Measurements from ENCODE around the gene SNX22. TPM values are rescaled to one million over a fixed set of nuclear protein-coding genes. Genes with fewer than 3 reads are reported as not detected.

The SNX22 gene
- total and polyA plus RNA-seq, 9 of the 15 experiments (the other 6 are each of a cell fraction or from before 2014, with no cell fraction given) = 0.91 to 3.0 (median 2.0) TPM

DNA sequence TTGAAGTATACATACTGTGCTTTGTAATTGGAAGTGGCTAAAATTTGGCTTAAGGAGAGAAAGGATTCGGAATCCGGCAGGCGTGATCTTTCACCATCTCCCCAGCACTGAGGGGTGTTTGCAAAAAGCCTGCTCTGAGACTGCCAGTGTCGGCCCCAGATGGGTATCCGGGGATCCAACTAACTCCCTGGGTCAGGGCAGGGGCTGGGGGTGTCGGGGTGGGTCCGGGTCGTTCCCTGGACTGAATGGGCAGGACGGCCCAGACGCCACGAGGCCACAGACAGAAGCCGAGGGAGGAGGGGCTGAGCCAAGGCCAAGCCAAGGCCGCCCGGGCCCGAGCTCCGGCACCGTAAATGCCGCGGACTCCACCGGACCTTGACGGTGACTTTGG, 10.9 kb downstream of the SNX22 start (continued):
- TF ChIP-seq, protein P1, sequence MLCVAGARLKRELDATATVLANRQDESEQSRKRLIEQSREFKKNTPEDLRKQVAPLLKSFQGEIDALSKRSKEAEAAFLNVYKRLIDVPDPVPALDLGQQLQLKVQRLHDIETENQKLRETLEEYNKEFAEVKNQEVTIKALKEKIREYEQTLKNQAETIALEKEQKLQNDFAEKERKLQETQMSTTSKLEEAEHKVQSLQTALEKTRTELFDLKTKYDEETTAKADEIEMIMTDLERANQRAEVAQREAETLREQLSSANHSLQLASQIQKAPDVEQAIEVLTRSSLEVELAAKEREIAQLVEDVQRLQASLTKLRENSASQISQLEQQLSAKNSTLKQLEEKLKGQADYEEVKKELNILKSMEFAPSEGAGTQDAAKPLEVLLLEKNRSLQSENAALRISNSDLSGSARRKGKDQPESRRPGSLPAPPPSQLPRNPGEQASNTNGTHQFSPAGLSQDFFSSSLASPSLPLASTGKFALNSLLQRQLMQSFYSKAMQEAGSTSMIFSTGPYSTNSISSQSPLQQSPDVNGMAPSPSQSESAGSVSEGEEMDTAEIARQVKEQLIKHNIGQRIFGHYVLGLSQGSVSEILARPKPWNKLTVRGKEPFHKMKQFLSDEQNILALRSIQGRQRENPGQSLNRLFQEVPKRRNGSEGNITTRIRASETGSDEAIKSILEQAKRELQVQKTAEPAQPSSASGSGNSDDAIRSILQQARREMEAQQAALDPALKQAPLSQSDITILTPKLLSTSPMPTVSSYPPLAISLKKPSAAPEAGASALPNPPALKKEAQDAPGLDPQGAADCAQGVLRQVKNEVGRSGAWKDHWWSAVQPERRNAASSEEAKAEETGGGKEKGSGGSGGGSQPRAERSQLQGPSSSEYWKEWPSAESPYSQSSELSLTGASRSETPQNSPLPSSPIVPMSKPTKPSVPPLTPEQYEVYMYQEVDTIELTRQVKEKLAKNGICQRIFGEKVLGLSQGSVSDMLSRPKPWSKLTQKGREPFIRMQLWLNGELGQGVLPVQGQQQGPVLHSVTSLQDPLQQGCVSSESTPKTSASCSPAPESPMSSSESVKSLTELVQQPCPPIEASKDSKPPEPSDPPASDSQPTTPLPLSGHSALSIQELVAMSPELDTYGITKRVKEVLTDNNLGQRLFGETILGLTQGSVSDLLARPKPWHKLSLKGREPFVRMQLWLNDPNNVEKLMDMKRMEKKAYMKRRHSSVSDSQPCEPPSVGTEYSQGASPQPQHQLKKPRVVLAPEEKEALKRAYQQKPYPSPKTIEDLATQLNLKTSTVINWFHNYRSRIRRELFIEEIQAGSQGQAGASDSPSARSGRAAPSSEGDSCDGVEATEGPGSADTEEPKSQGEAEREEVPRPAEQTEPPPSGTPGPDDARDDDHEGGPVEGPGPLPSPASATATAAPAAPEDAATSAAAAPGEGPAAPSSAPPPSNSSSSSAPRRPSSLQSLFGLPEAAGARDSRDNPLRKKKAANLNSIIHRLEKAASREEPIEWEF (CRISPR knock-in tag; IDR thresholded peaks at IDR 0.05) = no peak
- TF ChIP-seq SRSF3 (IDR thresholded peaks at IDR 0.05; ENCODE audit: insufficient read depth, low read length) = no peak
- TF ChIP-seq, protein P2, sequence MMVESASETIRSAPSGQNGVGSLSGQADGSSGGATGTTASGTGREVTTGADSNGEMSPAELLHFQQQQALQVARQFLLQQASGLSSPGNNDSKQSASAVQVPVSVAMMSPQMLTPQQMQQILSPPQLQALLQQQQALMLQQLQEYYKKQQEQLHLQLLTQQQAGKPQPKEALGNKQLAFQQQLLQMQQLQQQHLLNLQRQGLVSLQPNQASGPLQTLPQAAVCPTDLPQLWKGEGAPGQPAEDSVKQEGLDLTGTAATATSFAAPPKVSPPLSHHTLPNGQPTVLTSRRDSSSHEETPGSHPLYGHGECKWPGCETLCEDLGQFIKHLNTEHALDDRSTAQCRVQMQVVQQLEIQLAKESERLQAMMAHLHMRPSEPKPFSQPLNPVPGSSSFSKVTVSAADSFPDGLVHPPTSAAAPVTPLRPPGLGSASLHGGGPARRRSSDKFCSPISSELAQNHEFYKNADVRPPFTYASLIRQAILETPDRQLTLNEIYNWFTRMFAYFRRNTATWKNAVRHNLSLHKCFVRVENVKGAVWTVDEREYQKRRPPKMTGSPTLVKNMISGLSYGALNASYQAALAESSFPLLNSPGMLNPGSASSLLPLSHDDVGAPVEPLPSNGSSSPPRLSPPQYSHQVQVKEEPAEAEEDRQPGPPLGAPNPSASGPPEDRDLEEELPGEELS (CRISPR knock-in tag; IDR thresholded peaks at IDR 0.05; ENCODE audit: borderline replicate concordance) = no peak
- TF ChIP-seq SIRT6 (IDR thresholded peaks at IDR 0.05; ENCODE audit: low read depth, low read length) = no peak
- TF ChIP-seq BRD4 (IDR thresholded peaks at IDR 0.05) = peak; percentile 11; the same call in 1 of the 2 replicates
- no peak for TF ChIP-seq ZNF583 (CRISPR knock-in tag; IDR thresholded peaks at IDR 0.05)
- TF ChIP-seq ARID2 (IDR thresholded peaks at IDR 0.05) = no peak
- TF ChIP-seq, protein P3, sequence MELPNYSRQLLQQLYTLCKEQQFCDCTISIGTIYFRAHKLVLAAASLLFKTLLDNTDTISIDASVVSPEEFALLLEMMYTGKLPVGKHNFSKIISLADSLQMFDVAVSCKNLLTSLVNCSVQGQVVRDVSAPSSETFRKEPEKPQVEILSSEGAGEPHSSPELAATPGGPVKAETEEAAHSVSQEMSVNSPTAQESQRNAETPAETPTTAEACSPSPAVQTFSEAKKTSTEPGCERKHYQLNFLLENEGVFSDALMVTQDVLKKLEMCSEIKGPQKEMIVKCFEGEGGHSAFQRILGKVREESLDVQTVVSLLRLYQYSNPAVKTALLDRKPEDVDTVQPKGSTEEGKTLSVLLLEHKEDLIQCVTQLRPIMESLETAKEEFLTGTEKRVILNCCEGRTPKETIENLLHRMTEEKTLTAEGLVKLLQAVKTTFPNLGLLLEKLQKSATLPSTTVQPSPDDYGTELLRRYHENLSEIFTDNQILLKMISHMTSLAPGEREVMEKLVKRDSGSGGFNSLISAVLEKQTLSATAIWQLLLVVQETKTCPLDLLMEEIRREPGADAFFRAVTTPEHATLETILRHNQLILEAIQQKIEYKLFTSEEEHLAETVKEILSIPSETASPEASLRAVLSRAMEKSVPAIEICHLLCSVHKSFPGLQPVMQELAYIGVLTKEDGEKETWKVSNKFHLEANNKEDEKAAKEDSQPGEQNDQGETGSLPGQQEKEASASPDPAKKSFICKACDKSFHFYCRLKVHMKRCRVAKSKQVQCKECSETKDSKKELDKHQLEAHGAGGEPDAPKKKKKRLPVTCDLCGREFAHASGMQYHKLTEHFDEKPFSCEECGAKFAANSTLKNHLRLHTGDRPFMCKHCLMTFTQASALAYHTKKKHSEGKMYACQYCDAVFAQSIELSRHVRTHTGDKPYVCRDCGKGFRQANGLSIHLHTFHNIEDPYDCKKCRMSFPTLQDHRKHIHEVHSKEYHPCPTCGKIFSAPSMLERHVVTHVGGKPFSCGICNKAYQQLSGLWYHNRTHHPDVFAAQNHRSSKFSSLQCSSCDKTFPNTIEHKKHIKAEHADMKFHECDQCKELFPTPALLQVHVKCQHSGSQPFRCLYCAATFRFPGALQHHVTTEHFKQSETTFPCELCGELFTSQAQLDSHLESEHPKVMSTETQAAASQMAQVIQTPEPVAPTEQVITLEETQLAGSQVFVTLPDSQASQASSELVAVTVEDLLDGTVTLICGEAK (IDR thresholded peaks at IDR 0.05) = no peak
- TF ChIP-seq, protein P3 (CRISPR knock-in tag; IDR thresholded peaks at IDR 0.05) = 0 out of 2 replicates have a peak, but pooled peaks have one; percentile 28
- no peak for TF ChIP-seq PHB (CRISPR knock-in tag; IDR thresholded peaks at IDR 0.05)
- peak; percentile 79 for TF ChIP-seq CHD1 (IDR thresholded peaks at IDR 0.05; ENCODE audit: low read length)
- TF ChIP-seq ETV5 (CRISPR knock-in tag; IDR thresholded peaks at IDR 0.05; ENCODE audit: low read depth) = no peak

Measured in K562 (cell line).